ENCODE results near the gene OR8H2.
"Not testable (repeated sequence)": the region's sequence is repeated elsewhere in the genome, so short reads cannot be mapped to it uniquely, and the experiment has no call there.

The OR8H2 gene

GRCh38 chr11:56103210-56103737 lies at the start of gene OR8H2:
OR8H2 (plus strand) TSS chr11:56103687; CDS start chr11:56105043, 1,356 bp downstream.
- DNase-seq: no peak

- not testable (repeated sequence) for DNase-seq
These were observed 47.1 kb upstream of the OR8H2 start for GRCh38 chr11:56056366-56056765.

- DNase-seq: not testable (repeated sequence)
These were observed 45.7 kb upstream of the OR8H2 start for GRCh38 chr11:56057661-56058237.

GRCh38 chr11:56058260-56058780 lies 45.2 kb upstream of the OR8H2 start:
- not testable (repeated sequence) for DNase-seq

- DNase-seq: no peak
These were observed 36.5 kb upstream of the OR8H2 start for GRCh38 chr11:56066980-56067379.

GRCh38 chr11:56089697-56090096 lies 13.8 kb upstream of the OR8H2 start:
- DNase-seq: no peak

- DNase-seq: no peak
These were observed 10.5 kb upstream of the OR8H2 start, which contains the start of gene OR8I2 for GRCh38 chr11:56093008-56093407. OR8I2 (plus strand) TSS chr11:56093308; CDS start chr11:56093308, 0 bp downstream.

GRCh38 chr11:56122073-56122472 lies 18.6 kb downstream of the OR8H2 start, which contains the start of gene OR8H3:
OR8H3 (plus strand) TSS chr11:56122373; CDS start chr11:56122373, 0 bp downstream.
- no peak for DNase-seq

GRCh38 chr11:56140151-56140661 lies 36.7 kb downstream of the OR8H2 start, which contains the start of gene OR8J3:
OR8J3 (minus strand) TSS chr11:56140201; CDS start chr11:56137718, 2,483 bp downstream.
- no peak for DNase-seq

GRCh38 chr11:56143681-56144080 lies 40.2 kb downstream of the OR8H2 start:
- DNase-seq: not testable (repeated sequence)

- no peak for DNase-seq
These were observed 47.9 kb downstream of the OR8H2 start for GRCh38 chr11:56151376-56151775.

- no peak for DNase-seq
These were observed 48.8 kb downstream of the OR8H2 start for GRCh38 chr11:56152333-56152732.
